GM12878 (cell line): ENCODE results near the gene FGF12. TPM values are rescaled to one million over a fixed set of nuclear protein-coding genes. Genes with fewer than 3 reads are reported as not detected.

Experiments used
- ATAC-seq: fragments of 200-7000 bp; cut with Tn5 transposase; 3 replicates; pipeline ENCODE4 v1.9.1; 2020; ENCODE audit warnings: mild to moderate bottlenecking, moderate library complexity
- BruUV-seq: library from RNA; stranded (reverse); fragments of 400-500 nt; replicated peaks from 2 replicates; lab custom pipeline; 2021; lab: Mats Ljungman, UMichigan
- CTCF ChIA-PET: fragments of 300-600 bp; sonication (Branson Sonifier 250); formaldehyde crosslinking; extraction: SDS; loops from one replicate; lab custom pipeline; 2021; ENCODE audit warnings: inconsistent platforms; lab: Yijun Ruan, JAX
- POLR2A ChIA-PET: fragments of 350-600 bp; formaldehyde crosslinking; extraction: SDS; loops from one replicate; lab custom pipeline; 2021; ENCODE audit warnings: inconsistent platforms; lab: Charles Lee
- RAD21 ChIA-PET: fragments of 300-600 bp; sonication (Branson Sonifier 250); formaldehyde crosslinking; loops from one replicate; lab custom pipeline; 2023; ENCODE audit warnings: antibody characterized with exemption; ENCODE audit not compliant: unreplicated experiment; lab: Charles Lee
- SMC1A ChIA-PET: fragments of 300-600 bp; sonication (Branson Sonifier 250); formaldehyde crosslinking; loops from one replicate; lab custom pipeline; 2023; ENCODE audit not compliant: unreplicated experiment, uncharacterized antibody; lab: Charles Lee
- DNase-seq: peaks from one replicate; pipeline ENCODE4 v3.0.0-alpha.2; 2011; ENCODE audit warnings: low read depth, low spot score
- FAIRE-seq: peaks from 3 replicates; lab custom pipeline; 2011; peaks lifted over from hg19 to GRCh38; lab: Jason Lieb, UNC
- H2AFZ ChIP-seq: 2 replicates; pipeline ENCODE4 v1.6.0; 2011; ENCODE audit warnings: low read depth, low read length, control low read depth; ENCODE audit not compliant: control insufficient read depth
- H3K27ac ChIP-seq: 2 replicates; pipeline ENCODE4 v1.5.1; 2011; ENCODE audit warnings: control low read depth; ENCODE audit not compliant: control insufficient read depth, insufficient read depth
- H3K27me3 ChIP-seq, 2 experiments: replicated peaks in 1 of 2; 2 replicates each; pipeline versions ENCODE4 v1.6.0 to v1.6.1; 2011; ENCODE audit warnings: low read length in 1 of 2; ENCODE audit not compliant: control insufficient read depth in 2 of 2, insufficient read depth in 2 of 2
- H3K36me3 ChIP-seq, 2 experiments: 2 replicates each; pipeline ENCODE4 v1.5.1; 2011; ENCODE audit warnings: low read length in 1 of 2; ENCODE audit not compliant: control insufficient read depth in 2 of 2, insufficient read depth in 2 of 2
- H3K4me1 ChIP-seq: 2 replicates; pipeline ENCODE4 v1.6.1; 2011; ENCODE audit warnings: mild to moderate bottlenecking, low read length, moderate library complexity, mixed read lengths; ENCODE audit not compliant: control insufficient read depth, insufficient read depth
- H3K4me2 ChIP-seq: 2 replicates; pipeline ENCODE4 v1.6.0; 2011; ENCODE audit warnings: control low read depth; ENCODE audit not compliant: control insufficient read depth, insufficient read depth
- H3K4me3 ChIP-seq: fragments of 200-600 bp; sonication (generic); 2 replicates; pipeline ENCODE4 v1.5.1; 2016
- H3K79me2 ChIP-seq: 2 replicates; pipeline ENCODE4 v1.6.0; 2011; ENCODE audit warnings: low read length; ENCODE audit not compliant: control insufficient read depth, insufficient read depth
- H3K9ac ChIP-seq: 2 replicates; pipeline ENCODE4 v1.8.0; 2011; ENCODE audit warnings: low read length, control low read depth, mixed read lengths; ENCODE audit not compliant: control insufficient read depth, insufficient read depth
- H3K9me3 ChIP-seq: replicated peaks from 3 replicates; pipeline ENCODE4 v1.5.1; 2011; ENCODE audit warnings: mild to moderate bottlenecking, low read length; ENCODE audit not compliant: control insufficient read depth, insufficient read depth
- H4K20me1 ChIP-seq: 2 replicates; pipeline ENCODE4 v1.6.0; 2011; ENCODE audit not compliant: control insufficient read depth, insufficient read depth
- CTCF ChIP-seq, 3 experiments: IDR thresholded peaks in 2 of 3; conservative IDR thresholded peaks in 1 of 3; 2 replicates each; pipeline ENCODE4 v1.5.1; 2011; ENCODE audit warnings: low read depth in 3 of 3, low read length in 3 of 3, mild to moderate bottlenecking in 3 of 3, control low read depth in 2 of 3, moderate library complexity in 2 of 3, inconsistent platforms in 1 of 3, mixed read lengths in 1 of 3; ENCODE audit not compliant: control insufficient read depth in 2 of 3, insufficient read depth in 1 of 3; ENCODE audit errors: extremely low read depth in 1 of 3
- FOXK2 ChIP-seq: fragments of 450-650 bp; IDR thresholded peaks from 2 replicates; pipeline ENCODE4 v1.6.1; 2017; ENCODE audit warnings: mild to moderate bottlenecking, moderate library complexity
- NFYA ChIP-seq: IDR thresholded peaks from 2 replicates; pipeline ENCODE4 v1.6.1; 2011; ENCODE audit warnings: low read depth, mild to moderate bottlenecking, low read length, improper control_type of control experiment, borderline replicate concordance
- RAD21 ChIP-seq: IDR thresholded peaks from 2 replicates; pipeline ENCODE4 v1.6.1; 2011; ENCODE audit warnings: mild to moderate bottlenecking, low read depth, low read length, moderate library complexity; ENCODE audit not compliant: insufficient read depth
- SMC3 ChIP-seq: IDR thresholded peaks from 2 replicates; pipeline ENCODE4 v1.6.1; 2011; ENCODE audit warnings: low read length, improper control_type of control experiment, borderline replicate concordance
- SP1 ChIP-seq: IDR thresholded peaks from one replicate; pipeline ENCODE4 v1.6.1; 2011; ENCODE audit warnings: low read depth, low read length
- WGBS: methylation state at CpG from one replicate; pipeline ENCODE4 v1.1.6; 2016; ENCODE audit warnings: low lambda C conversion rate; ENCODE audit not compliant: insufficient replicate concordance, insufficient coverage; ENCODE audit errors: missing lambda C conversion rate; 5-methylcytosine and 5-hydroxymethylcytosine counted together
- in situ Hi-C: fragments of 300-500 bp; cut with MboI; formaldehyde crosslinking; loops from 9 replicates; pipeline ENCODE4 v1.14.3; 2018; ENCODE audit warnings: mixed read lengths
- intact Hi-C: fragments of 100-400 bp; cut with micrococcal nuclease; formaldehyde crosslinking; loops from one replicate; pipeline ENCODE4 v1.14.2; 2022; ENCODE audit not compliant: unreplicated experiment
- polyA plus RNA-seq, 11 experiments: library from polyadenylated mRNA; depleted of rRNA in 4 of 11; unstranded in 6 of 11; stranded (reverse) in 5 of 11; fragments of >200 nt; fragmentation: Nextera tagmentation in 4 of 11; fragmentation: Illumina TruSeq in 1 of 11; extraction: Ambion mirVana in 4 of 11; extraction: Trizol in 1 of 11; gene quantifications; 1 replicate in 1 of 11; 2 replicates in 10 of 11; pipeline versions ENCODE4 v1.2.1 to v1.2.3, GENCODE V29; 2011 to 2016; ENCODE audit warnings: inconsistent platforms in 2 of 11, missing spikeins in 2 of 11, low read depth in 1 of 11
- total RNA-seq, 4 experiments: library from RNA; depleted of rRNA in 3 of 4; stranded (reverse); fragments of >200 nt in 3 of 4; fragmentation: Illumina TruSeq in 1 of 4; extraction: Trizol in 1 of 4; gene quantifications; 2 replicates each; pipeline versions ENCODE4 v1.2.1 to v1.2.3, GENCODE V29; 2013 to 2021
- TF ChIP-seq, protein P1 (sequence below): IDR thresholded peaks from 2 replicates; pipeline ENCODE4 v1.6.1; 2012; ENCODE audit warnings: low read depth, low read length, improper control_type of control experiment

Gene FGF12
- total and polyA plus RNA-seq, 10 of the 15 experiments (the other 5 are each of a cell fraction or from before 2014, with no cell fraction given) = 0.03 to 0.43 (median 0.13) TPM; not detected in 7

DNA sequence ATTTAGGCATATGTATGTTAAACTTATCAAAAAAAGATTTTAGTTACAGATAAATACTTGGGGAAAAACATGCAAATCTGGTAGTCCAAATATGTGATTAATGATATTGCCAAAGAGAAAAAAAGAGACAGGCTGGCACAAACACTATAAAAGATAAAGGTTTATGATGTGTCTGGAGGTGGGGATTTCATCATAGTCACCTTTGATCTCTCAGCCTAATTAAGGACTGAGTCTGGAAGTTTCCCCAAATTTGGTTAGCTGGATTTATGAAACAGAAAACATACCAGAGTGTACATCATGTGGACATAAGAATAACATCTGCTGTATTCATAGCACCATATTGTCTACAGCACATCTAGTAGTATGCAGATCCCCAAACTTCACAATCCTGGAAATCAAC, 157.0 kb downstream of the FGF12 start (continued):
- TF ChIP-seq FOXK2 (no peak), SP1 (no peak)
- TF ChIP-seq, protein P1, sequence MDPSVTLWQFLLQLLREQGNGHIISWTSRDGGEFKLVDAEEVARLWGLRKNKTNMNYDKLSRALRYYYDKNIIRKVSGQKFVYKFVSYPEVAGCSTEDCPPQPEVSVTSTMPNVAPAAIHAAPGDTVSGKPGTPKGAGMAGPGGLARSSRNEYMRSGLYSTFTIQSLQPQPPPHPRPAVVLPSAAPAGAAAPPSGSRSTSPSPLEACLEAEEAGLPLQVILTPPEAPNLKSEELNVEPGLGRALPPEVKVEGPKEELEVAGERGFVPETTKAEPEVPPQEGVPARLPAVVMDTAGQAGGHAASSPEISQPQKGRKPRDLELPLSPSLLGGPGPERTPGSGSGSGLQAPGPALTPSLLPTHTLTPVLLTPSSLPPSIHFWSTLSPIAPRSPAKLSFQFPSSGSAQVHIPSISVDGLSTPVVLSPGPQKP = no peak
- TF ChIP-seq, all 136 proteins: peak for 0

DNA sequence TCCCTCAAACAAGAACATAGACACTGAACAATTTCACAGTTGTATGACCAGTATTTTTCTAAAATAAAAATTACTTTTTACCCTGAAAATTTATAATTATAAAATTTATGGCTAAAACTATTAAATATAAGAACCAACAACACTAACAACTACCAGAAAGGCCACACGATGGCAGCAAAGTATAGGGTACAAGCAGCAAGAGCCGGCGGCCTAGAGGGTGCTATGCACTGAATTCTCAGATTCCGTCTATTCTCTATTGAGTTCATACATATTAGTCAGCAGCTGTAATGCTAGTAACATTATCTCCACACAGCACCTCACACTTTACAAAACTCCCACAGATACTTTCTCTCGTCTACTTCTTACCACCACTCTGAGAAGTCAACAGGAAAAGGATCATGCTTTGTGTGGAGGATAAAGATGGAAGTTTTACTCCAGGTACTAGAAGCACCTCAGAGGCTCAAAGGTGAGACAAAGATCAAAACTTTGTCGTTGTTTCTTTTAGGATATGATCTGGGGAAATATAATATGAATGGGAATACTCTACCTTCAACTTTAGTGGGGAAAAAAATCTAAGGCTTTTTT, 160.5 kb downstream of the FGF12 start:
- TF ChIP-seq NFYA (no peak), CTCF (IDR thresholded peaks at IDR 0.05 in 2 of 3, conservative IDR thresholded peaks at IDR 0.05 in 1 of 3; ENCODE audit: control insufficient read depth in 2 of 3, extremely low read depth in 1 of 3, insufficient read depth in 1 of 3, low read depth in 3 of 3, low read length in 3 of 3) (peak; percentile 51 to 81 (median 56); a peak in 5 of 6 replicates), SMC3 (peak; percentile 75; the same call in 1 of the 2 replicates), RAD21 (peak; percentile 93)

More for the DNA sequence above, 160.5 kb downstream of the FGF12 start:
- RAD21 ChIA-PET = interaction anchor here (1.3 to 2.8 kb wide), 2 partner anchors 249 to 475 kb away, joined by 4 to 7 read pairs; no protein-coding TSS in a partner anchor
- Histone ChIP-seq H3K79me2 (no peaks in the 10 kb centered on the region), H2AFZ (no peak overlapping the region), H4K20me1 (no peaks in the 10 kb centered on the region), H3K4me3 (no peak overlapping the region), H3K27ac (no peak overlapping the region), H3K9ac (no peak overlapping the region), H3K4me2 (no peak overlapping the region), H3K9me3 (no peaks in the 10 kb centered on the region), H3K36me3 (no peaks in the 10 kb centered on the region), H3K27me3 (no peaks in the 10 kb centered on the region; a peak in 1 of 4 replicates), H3K4me1 (no peaks in the 10 kb centered on the region; the same call in 1 of the 2 replicates)
- ATAC-seq (peak; percentile 95), FAIRE-seq (no peak), DNase-seq (peak; percentile 9)
- intact Hi-C loops = loop anchor here (1.0 to 5.0 kb wide), 5 partner anchors 206 to 1006 kb away; no protein-coding TSS in a partner anchor
- POLR2A ChIA-PET = no interaction called here
- no TSS peak for BruUV-seq
- under 1% methylated on average over 6 of the region's 6 CpGs for WGBS
- in situ Hi-C loops = loop anchor here (5.0 kb wide), 3 partner anchors 236 to 1006 kb away; no protein-coding TSS in a partner anchor
- SMC1A ChIA-PET = interaction anchor here (1.0 to 1.2 kb wide), 2 partner anchors 16 to 475 kb away, joined by 3 read pairs; no protein-coding TSS in a partner anchor
- CTCF ChIA-PET = interaction anchor here (0.7 to 2.7 kb wide), 9 partner anchors 182 to 1006 kb away, joined by 3 to 15 read pairs (median 3); no protein-coding TSS in a partner anchor
